MCF 10A (cell line): ENCODE data around the gene DENND4B. TPM values are rescaled to one million over a fixed set of nuclear protein-coding genes. Genes with fewer than 3 reads are reported as not detected.
A peak's percentile ranks its signal among the peaks of the same experiment; 100 is the strongest.

ENCODE experiments used
- BruUV-seq: library from RNA; stranded (reverse); fragments of 400-500 nt; replicated peaks from 2 replicates; lab custom pipeline; 2021; lab: Mats Ljungman, UMichigan
- CTCF ChIA-PET: fragments of 300-600 bp; sonication (Branson Sonifier 250); formaldehyde crosslinking; extraction: SDS; loops from one replicate; lab custom pipeline; 2021; ENCODE audit warnings: antibody characterized with exemption, inconsistent platforms; lab: Yijun Ruan, JAX
- POLR2A ChIA-PET: fragments of 300-600, 350-650 bp; sonication (Branson Sonifier 250); formaldehyde crosslinking; extraction: SDS; loops from one replicate; lab custom pipeline; 2020; ENCODE audit warnings: antibody characterized with exemption, inconsistent platforms; lab: Yijun Ruan, JAX
- DNase-seq: peaks from one replicate; pipeline ENCODE4 v3.0.0-alpha.2; 2018; ENCODE audit not compliant: unreplicated experiment
- H3K27ac Mint-ChIP-seq: one replicate; pipeline ENCODE4 v1.8.0; 2022; ENCODE audit warnings: mild to moderate bottlenecking, low read depth, mixed read lengths; ENCODE audit not compliant: unreplicated experiment
- H3K27me3 Mint-ChIP-seq: one replicate; pipeline ENCODE4 v1.8.0; 2022; ENCODE audit warnings: mixed read lengths; ENCODE audit not compliant: insufficient read depth, unreplicated experiment
- H3K36me3 Mint-ChIP-seq: one replicate; pipeline ENCODE4 v1.8.0; 2022; ENCODE audit warnings: mild to moderate bottlenecking, moderate library complexity, mixed read lengths; ENCODE audit not compliant: insufficient read depth, unreplicated experiment
- H3K4me1 Mint-ChIP-seq: one replicate; pipeline ENCODE4 v1.8.0; 2022; ENCODE audit warnings: mixed read lengths; ENCODE audit not compliant: insufficient read depth, unreplicated experiment
- H3K4me3 Mint-ChIP-seq: one replicate; pipeline ENCODE4 v1.8.0; 2022; ENCODE audit warnings: mild to moderate bottlenecking, moderate library complexity, mixed read lengths; ENCODE audit not compliant: unreplicated experiment
- H3K9me3 Mint-ChIP-seq: one replicate; pipeline ENCODE4 v1.8.0; 2022; ENCODE audit warnings: mixed read lengths; ENCODE audit not compliant: unreplicated experiment
- CTCF ChIP-seq: fragments of 200-600 bp; IDR thresholded peaks from one replicate; pipeline ENCODE4 v1.8.0; 2022; ENCODE audit warnings: antibody characterized with exemption, mild to moderate bottlenecking; ENCODE audit not compliant: unreplicated experiment
- intact Hi-C: fragments of 100-400 bp; cut with micrococcal nuclease; formaldehyde crosslinking; loops from 2 replicates; pipeline ENCODE4 v1.14.1; 2022
- total RNA-seq: library from RNA; stranded (reverse); gene quantifications from 2 replicates; pipeline ENCODE4 v1.2.3, GENCODE V29; 2022

DENND4B gene
- total RNA-seq, 1 experiment from 2014 or later = 59.6 TPM

- TF ChIP-seq CTCF = no peak
- H3K27ac Mint-ChIP-seq = peak within 1 kb of the TSS; percentile 96
- peaks cover 63% of the 10 kb centered on the region for H3K36me3 Mint-ChIP-seq
- intact Hi-C loops = no loop called here
- no peaks in the 10 kb centered on the region for H3K27me3 Mint-ChIP-seq
- H3K4me1 Mint-ChIP-seq = peaks cover 23% of the 10 kb centered on the region
- peak; percentile 93 for DNase-seq
- POLR2A ChIA-PET = interaction anchor here (0.6 to 9.6 kb wide), 51 partner anchors 13 to 1152 kb away, joined by 3 to 647 read pairs (median 4); partner anchors contain the start of genes CHTOP, CREB3L4, CRTC2 and DENND4B
- H3K9me3 Mint-ChIP-seq = no peaks in the 10 kb centered on the region
- H3K4me3 Mint-ChIP-seq = peak within 1 kb of the TSS; percentile 98
- CTCF ChIA-PET = interaction anchor here (0.6 to 5.2 kb wide), 16 partner anchors 11 to 1498 kb away, joined by 3 to 64 read pairs (median 5); partner anchors contain the start of genes CREB3L4, DENND4B, GATAD2B and RAB13
- BruUV-seq = TSS peak; percentile 62
Observed at GRCh38 chr1:153977250-153978240, 31.0 kb upstream of the DENND4B start, which contains the start of gene JTB. TSS of gene JTB (minus strand) at chr1:153977674. CDS start at chr1:153977252, 422 bp downstream.

- ChIA-PET POLR2A (interaction anchor here (0.5 to 9.6 kb wide), 41 partner anchors 14 to 1149 kb away, joined by 3 to 647 read pairs (median 4); partner anchors contain the start of genes CHTOP, CREB3L4, CRTC2 and DENND4B), CTCF (interaction anchor here (0.6 to 5.2 kb wide), 7 partner anchors 10 to 1019 kb away, joined by 3 to 64 read pairs (median 6); partner anchors contain the start of genes CREB3L4, RAB13 and RPS27)
- peak; percentile 26 for DNase-seq
- Mint-ChIP-seq H3K27ac (peak overlapping the region; percentile 96), H3K4me3 (peak overlapping the region; percentile 98), H3K9me3 (no peaks in the 10 kb centered on the region), H3K4me1 (peaks cover 23% of the 10 kb centered on the region), H3K36me3 (peaks cover 64% of the 10 kb centered on the region), H3K27me3 (no peaks in the 10 kb centered on the region)
- intact Hi-C loops = no loop called here
- no peak for TF ChIP-seq CTCF
- BruUV-seq = no TSS peak
Observed at GRCh38 chr1:153976819-153977249, 30.3 kb upstream of the DENND4B start.

- intact Hi-C loops = no loop called here
- DNase-seq = no peak
- Mint-ChIP-seq H3K27ac (no peak overlapping the region), H3K36me3 (peaks cover 47% of the 10 kb centered on the region), H3K4me1 (peaks cover 29% of the 10 kb centered on the region), H3K4me3 (no peak overlapping the region), H3K27me3 (no peaks in the 10 kb centered on the region), H3K9me3 (no peaks in the 10 kb centered on the region)
- POLR2A ChIA-PET = interaction anchor here (0.6 to 9.6 kb wide), 6 partner anchors 11 to 891 kb away, joined by 3 to 647 read pairs (median 4); partner anchors contain the start of genes CREB3L4, CRTC2, DENND4B and RAB13
- BruUV-seq = no TSS peak
- no peak for TF ChIP-seq CTCF
- CTCF ChIA-PET = interaction anchor here (1.0 kb wide), 1 partner anchor 192 kb away, joined by 3 read pairs; no protein-coding TSS in a partner anchor
Observed at GRCh38 chr1:153973525-153973924, 27.0 kb upstream of the DENND4B start.
